Mucosa of descending colon (tissue), 3 donors: ENCODE data around the gene TNFAIP1. TPM values are rescaled to one million over a fixed set of nuclear protein-coding genes. Genes with fewer than 3 reads are reported as not detected.

Experiments
- ATAC-seq: fragments of 200-7000 bp; cut with Tn5 transposase; one replicate; pipeline ENCODE4 v1.9.1; 2020; ENCODE audit warnings: mild to moderate bottlenecking, moderate library complexity
- DNase-seq, 3 donors: peaks; one replicate each; pipeline ENCODE4 v3.0.0-alpha.2; 2020
- H3K36me3 ChIP-seq: fragments of 200-600 bp; one replicate; pipeline ENCODE4 v1.8.0; 2021; ENCODE audit warnings: low read depth, mild to moderate bottlenecking
- H3K4me1 ChIP-seq: fragments of 200-600 bp; one replicate; pipeline ENCODE4 v1.8.0; 2021; ENCODE audit warnings: low read depth, mild to moderate bottlenecking
- H3K4me3 ChIP-seq: fragments of 200-600 bp; one replicate; pipeline ENCODE4 v1.8.0; 2021; ENCODE audit warnings: mild to moderate bottlenecking
- H3K9me3 ChIP-seq: fragments of 200-600 bp; one replicate; pipeline ENCODE4 v1.8.0; 2021; ENCODE audit warnings: mild to moderate bottlenecking
- CTCF ChIP-seq: fragments of 200-600 bp; IDR thresholded peaks from one replicate; pipeline ENCODE4 v1.8.0; 2022; ENCODE audit warnings: antibody characterized with exemption, mild to moderate bottlenecking
- intact Hi-C, 2 donors: fragments of 100-400 bp; cut with DNase I in 1 of 2; cut with micrococcal nuclease in 1 of 2; formaldehyde crosslinking; loops; one replicate each; pipeline versions ENCODE4 v1.11.0 to v1.11.1; 2022; cut with DNase I, micrococcal nuclease
- total RNA-seq, 3 donors: library from RNA; stranded (reverse); fragmentation: NEBNext Ultra II Directional in 2 of 3; extraction: Animal tissue kit (Norgen Biotek cat#: 25700) in 2 of 3; gene quantifications; one replicate each; pipeline versions ENCODE4 v1.2.1 to v1.2.4, GENCODE V29; 2021 to 2023
- donor health status: DM: no; HTN: no; CAD: no; lungs with moderate emphysema.
- donor health status: DM: no; HTN: no; CAD: no.
- donor health status: DM: no; HTN: yes; CAD: no.

The TNFAIP1 gene
- total RNA-seq, 3 donors from 2014 or later: 36.8 to 38.4 (median 36.8) TPM

- DNase-seq: no peak
- TF ChIP-seq CTCF: no peak
- Histone ChIP-seq H3K4me3 (peak overlapping the region; percentile 23), H3K36me3 (no peaks in the 10 kb centered on the region), H3K4me1 (peaks cover 14% of the 10 kb centered on the region), H3K9me3 (no peaks in the 10 kb centered on the region)
- intact Hi-C loops: no loop called here
- peak; percentile 3 for ATAC-seq
Measured at GRCh38 chr17:28319598-28319935, 16.0 kb upstream of the TNFAIP1 start.

GRCh38 chr17:28320215-28321061 lies 15.1 kb upstream of the TNFAIP1 start:
- Histone ChIP-seq H3K4me3 (no peak overlapping the region), H3K4me1 (peaks cover 14% of the 10 kb centered on the region)

GRCh38 chr17:28324267-28324745 lies 11.3 kb upstream of the TNFAIP1 start:
- Histone ChIP-seq H3K4me1 (peaks cover 8% of the 10 kb centered on the region), H3K9me3 (no peaks in the 10 kb centered on the region), H3K36me3 (no peaks in the 10 kb centered on the region), H3K4me3 (no peak overlapping the region)
- no peak for TF ChIP-seq CTCF
- intact Hi-C loops: no loop called here
- DNase-seq (no peak), ATAC-seq (no peak)

More at GRCh38 chr17:28320215-28321061, 15.1 kb upstream of the TNFAIP1 start:
- TF ChIP-seq CTCF: no peak
- no peaks in the 10 kb centered on the region for H3K9me3 ChIP-seq
- intact Hi-C loops: no loop called here
- no peak for ATAC-seq
- no peak for DNase-seq
- no peaks in the 10 kb centered on the region for H3K36me3 ChIP-seq

GRCh38 chr17:28324781-28325180 lies 10.8 kb upstream of the TNFAIP1 start:
- Histone ChIP-seq H3K4me3 (no peak overlapping the region), H3K4me1 (peaks cover 5% of the 10 kb centered on the region), H3K9me3 (no peaks in the 10 kb centered on the region), H3K36me3 (no peaks in the 10 kb centered on the region)
- no peak for TF ChIP-seq CTCF
- DNase-seq (no peak), ATAC-seq (no peak)
- intact Hi-C loops: no loop called here

- H3K9me3 ChIP-seq: no peaks in the 10 kb centered on the region
- H3K36me3 ChIP-seq: no peaks in the 10 kb centered on the region
- TF ChIP-seq CTCF: no peak
- intact Hi-C loops: no loop called here
- no peak for ATAC-seq
- peaks cover under 1% of the 10 kb centered on the region for H3K4me1 ChIP-seq
- DNase-seq: no peak
- H3K4me3 ChIP-seq: no peak overlapping the region
Measured at GRCh38 chr17:28325211-28325610, 10.3 kb upstream of the TNFAIP1 start.
